Colonic mucosa (tissue), 4 donors: ENCODE results near the gene RBL2. TPM values are rescaled to one million over a fixed set of nuclear protein-coding genes. Genes with fewer than 3 reads are reported as not detected.

Experiments
- DNase-seq: peaks from one replicate; pipeline ENCODE4 v3.0.0-alpha.2; 2020
- H3K27ac ChIP-seq: fragments of 200-600 bp; one replicate; pipeline ENCODE4 v1.8.0; 2021
- H3K27me3 ChIP-seq: fragments of 200-600 bp; one replicate; pipeline ENCODE4 v1.8.0; 2021
- H3K36me3 ChIP-seq: fragments of 200-600 bp; one replicate; pipeline ENCODE4 v1.8.0; 2021
- H3K4me1 ChIP-seq: fragments of 200-600 bp; one replicate; pipeline ENCODE4 v1.8.0; 2021; ENCODE audit warnings: mild to moderate bottlenecking
- H3K4me3 ChIP-seq: fragments of 200-600 bp; one replicate; pipeline ENCODE4 v1.8.0; 2021
- H3K9ac ChIP-seq, 2 donors: one replicate each; pipeline ENCODE4 v1.7.0; 2013; ENCODE audit warnings: control low read depth in 2 of 2, low read depth in 2 of 2, low read length in 2 of 2
- H3K9me3 ChIP-seq: fragments of 200-600 bp; one replicate; pipeline ENCODE4 v1.8.0; 2021
- intact Hi-C: fragments of 100-400 bp; cut with DNase I; formaldehyde crosslinking; loops from one replicate; pipeline ENCODE4 v1.14.1; 2022
- total RNA-seq, 2 donors: library from RNA; stranded (reverse); fragmentation: NEBNext Ultra II Directional in 1 of 2; extraction: Animal tissue kit (Norgen Biotek cat#: 25700) in 1 of 2; gene quantifications; one replicate each; pipeline ENCODE4 v1.2.1, GENCODE V29; 2021
- TF ChIP-seq, protein P1 (sequence below): fragments of 200-600 bp; IDR thresholded peaks from one replicate; pipeline ENCODE4 v1.8.0; 2022; ENCODE audit warnings: antibody characterized with exemption, mild to moderate bottlenecking
- donor health status: healthy.
- donor health status: DM: no; HTN: no; CAD: no.
- donor health status: DM: no; HTN: no; CAD: no.

Gene RBL2
- total RNA-seq, 2 donors from 2014 or later = 46.9 to 61.3 TPM

DNA sequence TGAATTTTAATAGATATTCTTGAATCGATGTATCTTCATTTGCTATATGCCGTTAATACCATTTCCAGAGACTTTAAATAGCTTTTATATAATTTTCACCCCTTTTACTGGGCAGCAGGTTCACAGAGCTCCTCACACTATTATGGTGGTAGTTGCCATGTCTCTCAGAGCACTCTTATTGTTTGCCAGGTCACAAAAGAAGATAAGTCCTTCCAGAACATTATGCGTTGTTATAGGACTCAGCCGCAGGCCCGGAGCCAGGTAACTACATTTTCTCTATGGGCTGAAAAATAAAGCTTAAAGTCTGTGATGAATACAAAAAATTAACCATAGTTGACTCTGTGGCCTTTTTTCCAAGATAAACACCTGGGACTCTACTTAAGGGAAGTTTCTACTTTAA lies 44.7 kb downstream of the RBL2 start:
- Histone ChIP-seq H3K27me3 (no peaks in the 10 kb centered on the region), H3K27ac (no peak overlapping the region), H3K4me1 (no peaks in the 10 kb centered on the region), H3K36me3 (peaks cover 14% of the 10 kb centered on the region), H3K9ac (no peak overlapping the region), H3K4me3 (no peak overlapping the region), H3K9me3 (no peaks in the 10 kb centered on the region)
- TF ChIP-seq, protein P1, sequence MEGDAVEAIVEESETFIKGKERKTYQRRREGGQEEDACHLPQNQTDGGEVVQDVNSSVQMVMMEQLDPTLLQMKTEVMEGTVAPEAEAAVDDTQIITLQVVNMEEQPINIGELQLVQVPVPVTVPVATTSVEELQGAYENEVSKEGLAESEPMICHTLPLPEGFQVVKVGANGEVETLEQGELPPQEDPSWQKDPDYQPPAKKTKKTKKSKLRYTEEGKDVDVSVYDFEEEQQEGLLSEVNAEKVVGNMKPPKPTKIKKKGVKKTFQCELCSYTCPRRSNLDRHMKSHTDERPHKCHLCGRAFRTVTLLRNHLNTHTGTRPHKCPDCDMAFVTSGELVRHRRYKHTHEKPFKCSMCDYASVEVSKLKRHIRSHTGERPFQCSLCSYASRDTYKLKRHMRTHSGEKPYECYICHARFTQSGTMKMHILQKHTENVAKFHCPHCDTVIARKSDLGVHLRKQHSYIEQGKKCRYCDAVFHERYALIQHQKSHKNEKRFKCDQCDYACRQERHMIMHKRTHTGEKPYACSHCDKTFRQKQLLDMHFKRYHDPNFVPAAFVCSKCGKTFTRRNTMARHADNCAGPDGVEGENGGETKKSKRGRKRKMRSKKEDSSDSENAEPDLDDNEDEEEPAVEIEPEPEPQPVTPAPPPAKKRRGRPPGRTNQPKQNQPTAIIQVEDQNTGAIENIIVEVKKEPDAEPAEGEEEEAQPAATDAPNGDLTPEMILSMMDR = no peak
- intact Hi-C loops = no loop called here
- DNase-seq = no peak

GRCh38 chr16:53480394-53480793 lies 46.1 kb downstream of the RBL2 start:
- no peaks in the 10 kb centered on the region for H3K9me3 ChIP-seq
- H3K27me3 ChIP-seq = no peaks in the 10 kb centered on the region
- no peak for DNase-seq
- H3K4me3 ChIP-seq = no peak overlapping the region
- peaks cover 14% of the 10 kb centered on the region for H3K36me3 ChIP-seq
- intact Hi-C loops = no loop called here
- H3K27ac ChIP-seq = no peak overlapping the region
- no peak overlapping the region for H3K9ac ChIP-seq
- TF ChIP-seq, protein P1 = no peak
- H3K4me1 ChIP-seq = no peaks in the 10 kb centered on the region

- H3K4me3 ChIP-seq = no peak overlapping the region
- TF ChIP-seq, protein P1 = no peak
- H3K27me3 ChIP-seq = no peaks in the 10 kb centered on the region
- H3K27ac ChIP-seq = no peak overlapping the region
- no peaks in the 10 kb centered on the region for H3K4me1 ChIP-seq
- no peak overlapping the region for H3K9ac ChIP-seq
- no peaks in the 10 kb centered on the region for H3K9me3 ChIP-seq
- H3K36me3 ChIP-seq = peaks cover 14% of the 10 kb centered on the region
- intact Hi-C loops = no loop called here
- DNase-seq = no peak
Observed at GRCh38 chr16:53482123-53482522, 47.9 kb downstream of the RBL2 start.

DNA sequence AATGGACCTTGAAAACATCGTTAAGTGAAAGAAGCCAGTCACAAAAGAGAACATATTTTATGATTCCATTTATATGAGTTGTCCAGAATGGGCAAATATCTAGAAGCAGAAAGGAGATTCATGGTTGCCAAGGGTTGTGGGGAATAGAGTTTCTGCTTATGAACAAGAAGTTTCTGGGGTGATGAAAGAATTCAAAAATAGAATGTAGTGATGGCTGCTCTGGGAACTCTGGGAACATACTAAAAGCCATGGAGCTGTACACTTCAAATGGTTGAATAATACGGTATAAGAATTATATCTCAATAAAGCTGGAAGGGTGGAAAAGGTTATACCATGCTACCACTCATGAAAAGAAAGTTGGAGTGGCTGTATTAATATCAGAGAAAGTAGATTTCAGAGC lies 50.3 kb downstream of the RBL2 start:
- intact Hi-C loops = no loop called here
- TF ChIP-seq, protein P1 = no peak
- peaks cover 14% of the 10 kb centered on the region for H3K36me3 ChIP-seq

DNA sequence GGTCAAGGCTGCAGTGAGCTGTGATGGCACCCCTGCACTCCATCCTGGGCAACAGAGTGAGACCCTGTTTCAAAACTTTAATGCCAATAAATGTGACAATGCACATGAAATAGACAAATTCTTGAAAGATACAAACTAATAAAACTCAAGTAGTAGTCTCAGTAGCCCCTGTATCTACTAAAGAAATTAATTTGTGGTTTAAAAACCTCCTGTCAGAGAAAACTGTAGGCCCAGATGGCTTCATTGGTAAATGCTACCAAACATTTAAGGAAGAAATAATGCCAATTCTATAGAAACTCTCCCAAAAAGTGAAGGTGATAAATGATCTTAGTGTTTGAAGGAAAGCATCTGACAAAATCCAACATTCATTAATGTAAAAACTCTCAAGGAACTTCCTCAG lies 52.0 kb downstream of the RBL2 start:
- no peak overlapping the region for H3K9ac ChIP-seq
- intact Hi-C loops = no loop called here
- H3K9me3 ChIP-seq = no peaks in the 10 kb centered on the region
- no peaks in the 10 kb centered on the region for H3K27me3 ChIP-seq
- no peak overlapping the region for H3K27ac ChIP-seq
- H3K36me3 ChIP-seq = peaks cover 3% of the 10 kb centered on the region
- DNase-seq = no peak
- TF ChIP-seq, protein P1 = no peak
- H3K4me3 ChIP-seq = no peak overlapping the region
- H3K4me1 ChIP-seq = no peaks in the 10 kb centered on the region

More for the DNA sequence above, 50.3 kb downstream of the RBL2 start:
- DNase-seq = no peak
- Histone ChIP-seq H3K27me3 (no peaks in the 10 kb centered on the region), H3K4me3 (no peak overlapping the region), H3K9ac (no peak overlapping the region), H3K27ac (no peak overlapping the region), H3K4me1 (no peaks in the 10 kb centered on the region), H3K9me3 (no peaks in the 10 kb centered on the region)
